Gastroesophageal sphincter (tissue), 4 donors: ENCODE data around the gene MBTD1. TPM values are rescaled to one million over a fixed set of nuclear protein-coding genes. Genes with fewer than 3 reads are reported as not detected.
"Not testable (repeated sequence)": the region's sequence is repeated elsewhere in the genome, so short reads cannot be mapped to it uniquely, and the experiment has no call there.

ENCODE experiments used
- ATAC-seq: fragments of 150-250 bp; one replicate; pipeline ENCODE4 v1.9.1; 2016; ENCODE audit warnings: mild to moderate bottlenecking, moderate library complexity
- H3K27ac ChIP-seq, 4 donors: fragments of 200-600 bp; sonication (generic) in 3 of 4; 1 replicate in 3 of 4; 2 replicates in 1 of 4; pipeline ENCODE4 v1.5.1; 2016 to 2019
- H3K27me3 ChIP-seq: fragments of 200-600 bp; sonication (generic); one replicate; pipeline ENCODE4 v1.5.1; 2019
- H3K36me3 ChIP-seq, 2 donors: fragments of 200-600 bp; sonication (generic); one replicate each; pipeline ENCODE4 v1.5.1; 2019; ENCODE audit warnings: control low read depth in 1 of 2
- H3K4me1 ChIP-seq, 3 donors: fragments of 200-600 bp; sonication (generic); 1 replicate in 2 of 3; 2 replicates in 1 of 3; pipeline ENCODE4 v1.5.1; 2016 to 2019; ENCODE audit warnings: control low read depth in 2 of 3
- H3K4me3 ChIP-seq, 2 donors: fragments of 200-600 bp; sonication (generic); one replicate each; pipeline ENCODE4 v1.5.1; 2019; ENCODE audit warnings: mild to moderate bottlenecking in 1 of 2, moderate library complexity in 1 of 2
- H3K9me3 ChIP-seq, 3 donors: fragments of 200-600 bp; sonication (generic); one replicate each; pipeline ENCODE4 v1.5.1; 2017 to 2019; ENCODE audit warnings: control low read depth in 2 of 3
- CTCF ChIP-seq, 4 experiments: fragments of 200-600 bp in 2 of 4; fragments of 450-650 bp in 2 of 4; sonication (generic) in 1 of 4; IDR thresholded peaks; one replicate each; pipeline ENCODE4 v1.5.1; 2017 to 2019; ENCODE audit warnings: antibody characterized with exemption in 4 of 4, mild to moderate bottlenecking in 2 of 4, moderate library complexity in 2 of 4
- EP300 ChIP-seq: sonication (generic); formaldehyde crosslinking; IDR thresholded peaks from one replicate; pipeline ENCODE4 v1.6.1; 2017; ENCODE audit warnings: antibody characterized with exemption, mild to moderate bottlenecking
- POLR2A ChIP-seq, 2 donors: fragments of 450-650 bp; IDR thresholded peaks; one replicate each; pipeline ENCODE4 v1.6.1; 2017; ENCODE audit warnings: antibody characterized with exemption in 2 of 2, mild to moderate bottlenecking in 2 of 2, moderate library complexity in 1 of 2
- POLR2AphosphoS5 ChIP-seq: sonication (generic); formaldehyde crosslinking; IDR thresholded peaks from one replicate; pipeline ENCODE4 v1.6.1; 2017; ENCODE audit warnings: antibody characterized with exemption
- WGBS, 2 donors: methylation state at CpG; one replicate each; pipeline ENCODE4 v1.1.5; 2018; ENCODE audit warnings: low coverage in 1 of 2; 5-methylcytosine and 5-hydroxymethylcytosine counted together
- total RNA-seq, 4 donors: library from RNA; depleted of rRNA; stranded (reverse); fragments of >200 nt; gene quantifications; one replicate each; pipeline ENCODE4 v1.1.0, GENCODE V29; 2016

Gene MBTD1
- total RNA-seq, 4 donors from 2014 or later = 7.3 to 19.9 (median 13.1) TPM

DNA sequence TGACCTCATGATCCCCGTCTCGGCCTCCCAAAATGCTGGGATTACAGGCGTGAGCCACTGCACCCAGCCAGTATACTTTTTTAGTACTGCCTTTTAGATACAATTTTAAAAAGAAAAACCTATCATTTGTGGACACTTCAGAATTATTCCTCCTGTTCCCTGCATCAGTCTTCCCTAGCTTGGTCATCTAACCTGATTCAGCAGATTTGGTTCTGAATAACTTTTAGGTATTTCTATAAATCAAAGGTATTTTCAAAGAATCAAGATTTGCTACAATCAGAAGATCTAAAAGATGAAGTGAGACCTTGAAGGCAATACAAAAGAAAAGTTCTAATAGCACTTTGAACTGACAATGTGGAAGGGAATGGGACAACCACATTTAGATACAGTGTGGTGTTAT, 30.0 kb downstream of the MBTD1 start:
- Histone ChIP-seq H3K4me3 (no peak overlapping the region), H3K27ac (no peak overlapping the region), H3K27me3 (no peaks in the 10 kb centered on the region), H3K36me3 (no peaks in the 10 kb centered on the region), H3K4me1 (peaks cover 0 to 5% (median 0%) of the 10 kb centered on the region in 3 donors), H3K9me3 (no peaks in the 10 kb centered on the region)
- TF ChIP-seq POLR2A (IDR thresholded peaks at IDR 0.05) (no peak), CTCF (IDR thresholded peaks at IDR 0.05) (no peak), POLR2AphosphoS5 (no peak), EP300 (no peak)
- no peak for ATAC-seq
- WGBS, 2 donors = 97 to 100% methylated on average over 3 of the region's 3 CpGs

DNA sequence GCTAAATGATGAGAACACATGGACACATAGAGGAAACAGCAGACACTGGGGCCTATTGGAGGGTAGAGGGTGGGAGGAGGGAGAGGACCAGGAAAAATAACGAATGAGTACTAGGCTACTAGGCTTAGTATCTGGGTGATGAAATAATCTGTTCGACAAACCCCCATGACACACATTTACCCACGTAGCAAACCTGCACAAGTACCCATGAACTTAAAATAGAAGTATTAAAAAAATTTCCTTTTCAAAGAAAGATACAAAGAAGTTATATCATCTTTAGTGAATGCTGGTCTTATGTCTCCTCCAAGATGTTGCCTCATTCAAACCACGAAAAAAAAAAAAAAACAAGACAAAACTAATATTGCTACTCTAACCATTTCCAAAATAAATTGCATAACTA, 31.7 kb downstream of the MBTD1 start:
- no peak for TF ChIP-seq POLR2A (IDR thresholded peaks at IDR 0.05)
- no peak for TF ChIP-seq POLR2AphosphoS5
- TF ChIP-seq EP300 = no peak
- TF ChIP-seq CTCF (IDR thresholded peaks at IDR 0.05) = no peak
- Histone ChIP-seq H3K36me3 (peaks cover 0 to 17% of the 10 kb centered on the region in 2 donors), H3K9me3 (no peaks in the 10 kb centered on the region), H3K27me3 (no peaks in the 10 kb centered on the region), H3K27ac (no peak overlapping the region), H3K4me1 (peaks cover 0 to 21% (median 0%) of the 10 kb centered on the region in 3 donors), H3K4me3 (no peak overlapping the region)
- ATAC-seq = peak; percentile 41
- WGBS, 2 donors = 56 to 66% methylated on average over 4 of the region's 4 CpGs

DNA sequence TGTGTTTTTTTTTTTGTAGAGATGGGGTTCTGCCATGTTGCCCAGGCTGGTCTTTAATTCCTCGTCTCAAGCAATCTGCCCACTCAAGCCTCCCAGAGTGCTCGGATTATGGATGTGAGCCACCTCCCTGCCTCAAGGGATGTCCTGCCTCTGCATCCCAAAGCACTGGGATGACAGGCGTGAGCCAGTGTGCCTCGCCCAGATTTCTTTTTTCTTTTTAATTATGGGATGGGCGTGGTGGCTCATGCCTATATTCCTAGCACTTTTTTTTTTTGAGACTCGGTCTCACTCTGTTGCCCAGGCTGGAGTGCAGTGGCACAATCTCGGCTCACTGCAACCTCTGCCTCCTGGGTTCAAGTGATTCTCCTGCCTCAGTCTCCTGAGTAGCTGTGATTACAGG, 34.3 kb downstream of the MBTD1 start:
- H3K27me3 ChIP-seq, ATAC-seq, H3K27ac ChIP-seq, H3K4me3 ChIP-seq, H3K9me3 ChIP-seq: not testable (repeated sequence)
- WGBS, 2 donors = 88 to 91% methylated on average over 6 of the region's 7 CpGs
- H3K36me3 ChIP-seq = peaks cover under 1 to 43% of the 10 kb centered on the region in 2 donors
- peaks cover 0 to 19% (median 0%) of the 10 kb centered on the region in 3 donors for H3K4me1 ChIP-seq

DNA sequence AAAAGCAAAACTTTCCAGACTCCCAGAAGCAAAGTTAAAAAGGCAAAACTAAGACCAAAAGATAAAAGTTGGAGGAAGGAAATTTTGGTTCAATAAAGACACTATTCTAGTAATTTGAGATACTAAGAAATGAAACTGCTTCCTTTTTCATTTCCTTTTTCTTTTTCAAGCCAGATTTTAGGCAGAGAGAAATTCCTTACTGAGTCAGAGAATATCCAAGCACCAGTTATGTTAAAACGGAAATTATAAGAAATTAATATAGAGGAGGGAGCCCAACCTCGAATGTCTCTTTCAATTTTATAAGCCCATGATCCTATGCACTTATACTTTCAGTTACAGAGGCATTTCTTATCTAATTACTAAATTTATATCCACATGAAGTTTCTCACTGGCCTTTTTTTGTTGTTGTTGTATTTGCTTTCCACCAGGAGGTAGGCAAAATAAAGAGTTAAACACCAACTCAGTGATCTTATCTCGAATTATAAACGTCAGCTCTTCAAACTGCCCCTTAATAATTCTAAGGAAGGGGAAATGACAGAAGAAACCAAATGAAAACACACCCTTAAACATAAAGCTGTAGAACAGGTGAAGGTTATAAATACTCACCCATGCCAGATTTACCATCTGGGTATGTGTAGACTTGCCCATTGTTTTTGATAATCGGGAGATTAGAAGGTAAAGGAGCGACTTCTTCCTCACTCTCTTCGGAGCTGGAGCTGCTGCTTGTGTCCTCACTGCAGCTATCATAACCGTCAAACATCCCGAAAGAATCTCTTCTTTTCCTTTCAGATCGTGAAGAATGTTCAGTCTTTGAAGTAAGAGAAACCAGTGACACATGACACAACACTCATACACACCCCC, 35.2 kb downstream of the MBTD1 start:
- peak overlapping the region in 1 of 4 donors; percentile 25 for H3K27ac ChIP-seq
- H3K9me3 ChIP-seq = no peaks in the 10 kb centered on the region
- TF ChIP-seq POLR2A (IDR thresholded peaks at IDR 0.05) = no peak
- no peaks in the 10 kb centered on the region for H3K27me3 ChIP-seq
- WGBS, 2 donors = 39 to 42% methylated on average over 10 of the region's 10 CpGs
- ATAC-seq = no peak
- H3K4me3 ChIP-seq = no peak overlapping the region
- peaks cover 8 to 52% of the 10 kb centered on the region in 2 donors for H3K36me3 ChIP-seq
- peaks cover 0 to 17% (median 0%) of the 10 kb centered on the region in 3 donors for H3K4me1 ChIP-seq

- no peaks in the 10 kb centered on the region for H3K9me3 ChIP-seq
- 78 to 88% methylated on average over 4 of the region's 4 CpGs for WGBS, 2 donors
- H3K27ac ChIP-seq = no peak overlapping the region
- no peak overlapping the region for H3K4me3 ChIP-seq
- peaks cover 14 to 85% of the 10 kb centered on the region in 2 donors for H3K36me3 ChIP-seq
- TF ChIP-seq POLR2A (IDR thresholded peaks at IDR 0.05) (no peak), POLR2AphosphoS5 (no peak), EP300 (no peak), CTCF (IDR thresholded peaks at IDR 0.05) (no peak)
- peaks cover 0 to 17% (median 0%) of the 10 kb centered on the region in 3 donors for H3K4me1 ChIP-seq
- no peaks in the 10 kb centered on the region for H3K27me3 ChIP-seq
- no peak for ATAC-seq
These were observed 38.5 kb downstream of the MBTD1 start for GRCh38 chr17:51221322-51221721.

DNA sequence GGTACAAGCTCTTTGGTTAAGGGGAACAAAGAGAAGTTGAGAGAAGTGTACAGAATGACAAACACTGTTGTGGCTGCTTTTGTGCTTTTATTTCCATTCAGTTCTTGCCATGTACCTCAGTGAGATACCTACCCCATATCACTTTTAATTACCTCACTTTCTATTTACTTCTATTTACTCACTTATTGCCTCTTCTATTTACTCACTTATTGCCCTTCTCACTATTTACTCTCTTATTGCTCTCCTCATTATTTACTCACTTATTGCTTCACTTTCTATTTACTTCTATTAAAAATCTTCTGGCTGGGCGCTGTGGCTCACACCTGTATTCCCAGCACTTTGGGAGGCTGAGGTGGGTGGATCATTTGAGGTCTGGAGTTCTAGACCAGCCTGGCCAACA, 41.9 kb downstream of the MBTD1 start:
- WGBS, 2 donors = 83 to 100% methylated on average over 1 of the region's 1 CpG
- peaks cover 14 to 93% of the 10 kb centered on the region in 2 donors for H3K36me3 ChIP-seq

More for the DNA sequence above, 41.9 kb downstream of the MBTD1 start:
- ATAC-seq = no peak
- no peak for TF ChIP-seq POLR2AphosphoS5
- no peak for TF ChIP-seq EP300
- no peak for TF ChIP-seq POLR2A (IDR thresholded peaks at IDR 0.05)
- TF ChIP-seq CTCF (IDR thresholded peaks at IDR 0.05) = no peak
- H3K9me3 ChIP-seq = no peaks in the 10 kb centered on the region
- no peak overlapping the region for H3K4me3 ChIP-seq
- peaks cover 0 to 9% (median 0%) of the 10 kb centered on the region in 3 donors for H3K4me1 ChIP-seq
- no peak overlapping the region for H3K27ac ChIP-seq
- H3K27me3 ChIP-seq = no peaks in the 10 kb centered on the region
